RWPE2 (cell line): ENCODE data around the gene ZCCHC14.
"Not testable (repeated sequence)": the region's sequence is repeated elsewhere in the genome, so short reads cannot be mapped to it uniquely, and the experiment has no call there.

Experiments
- ATAC-seq: fragments of 200-7000 bp; cut with Tn5 transposase; 3 replicates; pipeline ENCODE4 v1.9.1; 2021; ENCODE audit warnings: low read depth
- DNase-seq: peaks from one replicate; pipeline ENCODE4 v3.0.0-alpha.2; 2020; ENCODE audit warnings: low spot score
- H3K27ac ChIP-seq: fragments of 450-650 bp; 2 replicates; pipeline ENCODE4 v1.5.1; 2017; ENCODE audit warnings: mild to moderate bottlenecking; ENCODE audit not compliant: poor library complexity, severe bottlenecking
- H3K27me3 ChIP-seq: fragments of 250-450 bp; sonication (Bioruptor Pico); 2 replicates; pipeline ENCODE4 v1.5.1; 2021; ENCODE audit warnings: mild to moderate bottlenecking, moderate library complexity; ENCODE audit not compliant: insufficient read depth, poor library complexity, severe bottlenecking
- H3K36me3 ChIP-seq: fragments of 250-450 bp; sonication (Bioruptor Pico); 2 replicates; pipeline ENCODE4 v1.5.1; 2020; ENCODE audit warnings: low read depth, mild to moderate bottlenecking, moderate library complexity
- H3K4me1 ChIP-seq: fragments of 250-450 bp; sonication (Bioruptor Pico); 2 replicates; pipeline ENCODE4 v1.5.1; 2021; ENCODE audit warnings: mild to moderate bottlenecking, moderate library complexity; ENCODE audit not compliant: insufficient read depth, poor library complexity, severe bottlenecking
- H3K4me3 ChIP-seq: fragments of 250-450 bp; sonication (Bioruptor Pico); 2 replicates; pipeline ENCODE4 v1.5.1; 2021; ENCODE audit warnings: mild to moderate bottlenecking, moderate library complexity; ENCODE audit not compliant: severe bottlenecking
- H3K9me3 ChIP-seq: fragments of 250-450 bp; sonication (Bioruptor Pico); 2 replicates; pipeline ENCODE4 v1.5.1; 2021; ENCODE audit warnings: mild to moderate bottlenecking, moderate library complexity; ENCODE audit not compliant: severe bottlenecking
- TF ChIP-seq, protein P1 (sequence below): fragments of 450-650 bp; IDR thresholded peaks from one replicate; pipeline ENCODE4 v1.5.1; 2017; ENCODE audit warnings: mild to moderate bottlenecking, moderate library complexity; ENCODE audit not compliant: poor library complexity, severe bottlenecking

ZCCHC14 gene

DNA sequence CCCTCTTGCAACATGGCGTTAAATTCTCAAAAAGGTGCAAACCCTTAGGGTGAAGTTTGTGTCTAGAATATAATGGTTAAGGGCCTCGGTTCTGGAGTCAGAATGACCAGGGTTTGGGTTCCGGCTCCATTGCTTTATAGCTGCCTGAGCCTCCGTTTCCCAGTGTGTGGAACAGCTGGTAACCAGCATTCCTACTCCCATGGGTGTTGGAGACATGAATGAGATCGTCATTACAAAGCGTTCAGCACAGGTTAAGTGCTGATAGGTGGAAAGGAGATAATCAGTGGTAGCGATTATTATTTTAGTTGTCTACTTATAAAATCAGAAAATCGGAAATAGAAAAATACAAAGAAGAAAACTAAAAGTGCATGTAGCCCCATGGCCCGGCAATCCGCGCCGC, 23.5 kb upstream of the ZCCHC14 start:
- Histone ChIP-seq H3K4me1 (peaks cover 18% of the 10 kb centered on the region), H3K27ac (no peak overlapping the region), H3K4me3 (no peak overlapping the region), H3K9me3 (no peaks in the 10 kb centered on the region), H3K27me3 (no peaks in the 10 kb centered on the region), H3K36me3 (no peaks in the 10 kb centered on the region)
- TF ChIP-seq, protein P1, sequence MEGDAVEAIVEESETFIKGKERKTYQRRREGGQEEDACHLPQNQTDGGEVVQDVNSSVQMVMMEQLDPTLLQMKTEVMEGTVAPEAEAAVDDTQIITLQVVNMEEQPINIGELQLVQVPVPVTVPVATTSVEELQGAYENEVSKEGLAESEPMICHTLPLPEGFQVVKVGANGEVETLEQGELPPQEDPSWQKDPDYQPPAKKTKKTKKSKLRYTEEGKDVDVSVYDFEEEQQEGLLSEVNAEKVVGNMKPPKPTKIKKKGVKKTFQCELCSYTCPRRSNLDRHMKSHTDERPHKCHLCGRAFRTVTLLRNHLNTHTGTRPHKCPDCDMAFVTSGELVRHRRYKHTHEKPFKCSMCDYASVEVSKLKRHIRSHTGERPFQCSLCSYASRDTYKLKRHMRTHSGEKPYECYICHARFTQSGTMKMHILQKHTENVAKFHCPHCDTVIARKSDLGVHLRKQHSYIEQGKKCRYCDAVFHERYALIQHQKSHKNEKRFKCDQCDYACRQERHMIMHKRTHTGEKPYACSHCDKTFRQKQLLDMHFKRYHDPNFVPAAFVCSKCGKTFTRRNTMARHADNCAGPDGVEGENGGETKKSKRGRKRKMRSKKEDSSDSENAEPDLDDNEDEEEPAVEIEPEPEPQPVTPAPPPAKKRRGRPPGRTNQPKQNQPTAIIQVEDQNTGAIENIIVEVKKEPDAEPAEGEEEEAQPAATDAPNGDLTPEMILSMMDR = no peak
- ATAC-seq (no peak), DNase-seq (no peak)

DNA sequence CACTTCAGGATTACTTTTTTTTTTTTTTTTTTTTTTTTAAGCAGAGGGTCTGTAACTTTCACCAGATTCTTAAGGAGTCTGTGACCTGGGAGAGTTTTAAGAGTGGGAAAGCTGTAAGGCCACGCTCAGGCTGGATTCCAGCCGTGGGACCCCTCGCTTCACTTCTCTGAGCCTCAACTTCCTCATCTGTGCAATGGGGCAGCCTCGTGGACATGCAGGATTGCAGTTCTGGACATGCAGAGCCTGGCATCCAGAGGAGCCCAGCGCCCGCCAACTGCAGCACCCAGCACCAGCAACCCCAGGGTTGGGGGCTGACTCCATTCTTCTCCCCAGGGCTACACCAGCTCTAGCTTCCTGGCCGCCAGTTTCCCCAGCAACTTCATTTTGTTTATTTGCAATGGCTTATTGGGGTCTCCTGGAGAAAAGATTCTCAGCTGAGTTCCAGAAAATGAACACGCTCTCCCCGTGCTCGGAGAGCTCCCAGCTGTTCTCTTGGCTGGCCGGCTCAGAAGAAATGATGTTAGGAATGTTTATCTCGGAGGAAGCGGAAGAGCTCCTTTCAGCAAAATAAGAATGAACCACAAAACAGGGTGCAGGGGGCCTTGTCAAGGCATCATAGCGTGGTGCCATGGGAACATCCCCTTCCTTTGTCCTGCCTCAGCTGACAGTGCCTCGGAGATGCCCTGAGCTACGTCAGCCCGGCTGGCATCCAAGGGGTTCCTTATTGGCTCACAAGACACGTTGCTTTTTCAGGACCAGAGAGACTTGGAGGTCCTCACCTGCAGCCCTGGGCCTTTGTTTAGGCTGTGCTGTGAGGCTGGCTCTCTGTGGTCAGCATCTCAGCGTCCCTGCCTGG, 22.9 kb upstream of the ZCCHC14 start:
- Histone ChIP-seq H3K27me3 (no peaks in the 10 kb centered on the region), H3K9me3 (no peaks in the 10 kb centered on the region), H3K27ac (no peak overlapping the region), H3K4me1 (peaks cover 18% of the 10 kb centered on the region), H3K36me3 (no peaks in the 10 kb centered on the region), H3K4me3 (no peak overlapping the region)
- no peak for ATAC-seq
- DNase-seq = no peak
- TF ChIP-seq, protein P1 = no peak

DNA sequence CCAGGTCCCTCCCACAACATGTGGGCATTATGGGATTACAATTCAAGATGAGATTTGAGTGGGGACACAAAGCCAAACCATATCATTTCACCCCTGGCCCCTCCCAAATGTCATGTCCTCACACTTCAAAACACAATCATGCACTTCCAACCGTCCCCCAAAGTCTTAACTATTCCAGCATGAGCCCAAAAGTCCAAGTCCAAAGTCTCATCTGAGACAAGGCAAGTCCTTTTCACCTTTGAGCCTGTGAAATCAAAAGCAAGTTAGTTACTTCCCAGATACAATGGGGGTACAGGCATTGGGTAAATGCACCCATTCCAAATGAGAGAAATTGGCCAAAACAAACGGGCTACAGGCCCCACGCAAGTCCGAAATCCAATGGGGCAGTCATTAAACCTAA, 17.0 kb upstream of the ZCCHC14 start:
- not testable (repeated sequence) for H3K36me3 ChIP-seq, H3K9me3 ChIP-seq, H3K4me3 ChIP-seq, ATAC-seq, H3K4me1 ChIP-seq, DNase-seq, H3K27ac ChIP-seq, H3K27me3 ChIP-seq

DNA sequence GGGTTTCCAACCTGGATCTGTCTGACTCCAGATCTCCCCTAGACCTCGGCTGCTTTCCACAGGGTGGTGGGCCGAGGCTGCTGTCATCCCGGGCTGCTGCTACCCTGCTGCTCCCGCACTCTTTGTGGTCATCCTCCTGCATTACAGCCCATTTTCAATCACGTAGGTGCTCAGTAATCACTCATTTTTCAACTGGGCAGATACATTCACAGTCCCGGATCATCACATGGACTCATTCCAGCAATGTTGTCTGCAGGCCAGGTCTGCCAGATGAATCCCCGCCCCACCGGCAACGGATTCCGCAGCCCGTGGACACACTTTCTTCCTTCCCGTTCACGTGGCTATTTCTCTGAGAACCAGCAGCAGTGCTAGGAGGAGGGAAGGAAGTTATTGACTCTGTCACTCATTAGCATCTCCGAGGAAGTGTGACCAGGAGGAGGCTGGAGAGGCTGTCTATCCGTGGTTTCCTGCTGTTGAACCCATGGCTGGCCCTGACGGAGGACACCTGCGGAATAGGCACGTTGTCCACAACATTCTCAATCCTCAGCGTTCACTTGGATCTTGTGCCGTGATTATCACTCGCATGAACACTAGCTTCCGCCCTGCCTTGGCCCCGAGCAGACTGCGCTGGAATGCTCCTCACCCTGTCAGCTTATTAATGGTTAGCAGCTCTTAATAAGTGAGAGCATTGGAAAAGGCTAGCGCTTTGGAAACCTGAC, 14.7 kb upstream of the ZCCHC14 start:
- Histone ChIP-seq H3K27ac (no peak overlapping the region), H3K36me3 (no peaks in the 10 kb centered on the region), H3K9me3 (no peaks in the 10 kb centered on the region), H3K4me1 (no peaks in the 10 kb centered on the region), H3K27me3 (no peaks in the 10 kb centered on the region), H3K4me3 (no peak overlapping the region)
- ATAC-seq (no peak), DNase-seq (no peak)
- TF ChIP-seq, protein P1 = no peak

DNA sequence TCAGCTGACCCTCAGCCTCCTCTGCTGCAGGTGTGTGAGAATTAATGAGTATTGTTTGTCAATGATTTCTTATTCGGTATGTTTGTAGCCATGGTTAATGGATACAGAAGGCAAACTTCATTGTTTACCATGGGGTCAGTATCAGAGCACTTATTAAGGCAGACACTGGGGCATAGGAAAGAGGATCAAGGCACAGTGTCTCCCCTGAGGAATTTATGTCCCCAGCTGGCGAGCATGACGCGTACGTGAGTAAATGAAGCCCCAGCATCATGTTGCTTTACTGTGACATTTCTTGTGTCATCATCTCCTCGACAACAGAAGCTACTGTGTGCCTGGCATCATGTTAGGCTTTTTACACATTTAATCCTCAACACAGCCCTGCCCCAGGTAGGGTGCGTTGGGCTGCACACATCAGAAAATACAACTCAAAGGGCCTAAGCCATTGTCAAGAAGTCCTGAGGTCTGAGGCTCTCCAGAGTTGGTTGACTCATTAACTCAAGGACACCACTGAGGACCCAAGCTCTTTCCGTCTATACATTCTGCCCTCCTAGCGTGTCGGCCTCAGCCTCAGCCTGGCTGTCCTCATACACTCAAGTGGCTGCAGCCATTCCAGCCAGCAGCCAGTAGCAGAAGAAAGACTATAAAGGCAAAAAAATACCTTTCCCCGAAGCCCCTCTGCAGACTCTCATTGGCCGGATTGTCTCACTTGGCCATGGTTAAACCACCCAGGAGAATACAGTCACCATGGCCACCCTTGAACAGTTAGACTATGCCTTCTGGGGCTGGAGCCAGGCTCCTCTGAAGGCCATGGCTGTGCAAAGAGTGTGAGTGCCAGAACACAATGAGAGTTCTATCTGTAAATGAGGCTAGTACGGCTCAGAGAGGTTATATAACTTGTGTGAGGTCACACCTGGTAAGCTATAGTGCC, 13.9 kb upstream of the ZCCHC14 start:
- H3K36me3 ChIP-seq = no peaks in the 10 kb centered on the region
- DNase-seq (no peak), ATAC-seq (no peak)
- no peak overlapping the region for H3K4me3 ChIP-seq
- H3K27ac ChIP-seq = no peak overlapping the region
- H3K4me1 ChIP-seq = no peaks in the 10 kb centered on the region
- no peaks in the 10 kb centered on the region for H3K9me3 ChIP-seq
- TF ChIP-seq, protein P1 = no peak
- H3K27me3 ChIP-seq = no peaks in the 10 kb centered on the region
